Activated CD8-positive, alpha-beta memory T cell treated with anti-CD3 and anti-CD28 coated beads, Interleukin-2, amount 50 U/mL, for 24 hours (primary cell): ENCODE data around the gene NMUR1.
"Not testable (repeated sequence)": the region's sequence is repeated elsewhere in the genome, so short reads cannot be mapped to it uniquely, and the experiment has no call there.

Experiments used
- DNase-seq: peaks from one replicate; pipeline ENCODE4 v3.0.0-alpha.2; 2020; ENCODE audit errors: extremely low read depth

NMUR1 gene, protein sequence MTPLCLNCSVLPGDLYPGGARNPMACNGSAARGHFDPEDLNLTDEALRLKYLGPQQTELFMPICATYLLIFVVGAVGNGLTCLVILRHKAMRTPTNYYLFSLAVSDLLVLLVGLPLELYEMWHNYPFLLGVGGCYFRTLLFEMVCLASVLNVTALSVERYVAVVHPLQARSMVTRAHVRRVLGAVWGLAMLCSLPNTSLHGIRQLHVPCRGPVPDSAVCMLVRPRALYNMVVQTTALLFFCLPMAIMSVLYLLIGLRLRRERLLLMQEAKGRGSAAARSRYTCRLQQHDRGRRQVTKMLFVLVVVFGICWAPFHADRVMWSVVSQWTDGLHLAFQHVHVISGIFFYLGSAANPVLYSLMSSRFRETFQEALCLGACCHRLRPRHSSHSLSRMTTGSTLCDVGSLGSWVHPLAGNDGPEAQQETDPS

DNA sequence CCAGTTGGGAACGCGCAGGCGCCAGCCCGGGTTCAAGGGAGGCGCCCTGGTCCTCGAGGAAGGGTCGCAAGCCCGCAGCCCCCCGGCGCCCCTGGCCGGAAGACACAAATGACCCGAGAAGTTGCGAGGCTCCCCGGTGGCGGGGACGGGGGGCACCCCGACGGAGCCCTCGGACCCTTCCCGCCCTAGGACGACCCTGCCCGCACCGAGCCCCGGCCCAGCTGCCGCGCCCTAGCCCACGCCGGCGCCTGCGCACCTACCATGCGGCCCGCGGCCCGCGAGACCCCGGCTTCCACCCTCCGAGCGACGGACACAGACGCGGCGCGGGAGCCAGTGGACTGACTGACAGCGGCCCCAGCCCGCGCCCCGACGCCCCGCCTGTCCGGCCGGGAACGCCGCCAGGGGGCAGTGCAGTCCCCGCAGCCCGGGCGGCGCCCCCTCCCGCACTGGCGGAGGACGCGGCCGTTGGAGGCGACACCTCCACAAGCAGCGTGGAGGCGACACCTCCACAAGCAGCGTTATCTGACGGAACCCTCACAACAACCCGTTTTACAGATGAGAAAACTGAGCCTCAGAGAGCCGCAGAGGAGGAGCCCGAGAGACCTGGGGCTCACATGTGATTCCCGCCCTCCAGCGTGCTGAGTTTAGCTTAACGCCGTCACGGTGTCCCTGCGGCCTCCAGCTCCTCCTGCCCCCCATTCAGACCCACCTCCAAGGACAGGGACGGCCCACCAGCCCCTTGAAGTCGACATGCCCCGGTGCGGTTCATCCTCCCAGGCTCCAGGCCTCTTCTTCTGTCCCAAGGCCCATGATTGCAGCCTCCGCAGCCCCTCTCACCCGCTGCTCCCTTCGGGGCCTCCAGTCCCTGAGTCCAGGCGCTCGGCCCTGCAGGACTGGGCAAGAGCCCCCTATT lies at the start of gene NMUR1:
NMUR1 (minus strand) TSS at position 347 of the 913 bp plus-strand sequence; CDS start at position 263, 84 bp downstream.
- DNase-seq = no peak

DNA sequence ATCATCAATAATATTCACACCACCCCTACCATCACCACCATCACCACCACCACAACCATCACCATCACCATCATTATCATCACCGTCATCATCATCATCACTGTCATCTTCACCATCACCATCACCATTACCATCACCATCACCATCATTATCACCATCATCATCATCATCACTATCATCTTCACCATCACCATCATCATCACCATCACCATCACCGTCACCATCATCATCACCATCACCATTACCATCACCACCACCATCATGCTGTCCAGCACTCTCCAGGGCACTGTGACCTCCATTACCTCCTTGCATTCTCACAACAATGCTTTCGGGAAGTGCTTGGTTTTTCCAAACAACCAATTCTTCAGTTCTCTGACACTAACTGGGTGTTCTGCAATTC lies 49.3 kb upstream of the NMUR1 start:
- DNase-seq = no peak

DNA sequence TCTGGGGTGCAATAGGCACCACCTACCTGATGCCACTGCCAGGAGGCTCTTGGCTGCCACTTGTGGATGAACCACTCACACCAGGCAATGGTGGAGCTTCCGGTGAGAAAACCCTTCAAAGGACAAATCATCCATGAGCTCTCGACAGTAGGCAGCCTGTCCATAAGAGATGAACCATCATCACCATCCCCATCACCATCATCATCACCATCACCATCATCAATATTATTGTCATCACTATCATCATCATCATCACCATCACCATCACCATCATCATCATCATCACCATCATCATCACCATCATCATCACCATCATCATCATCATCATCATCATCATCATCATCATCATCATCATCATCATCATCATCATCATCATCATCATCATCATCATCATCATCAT lies 48.4 kb upstream of the NMUR1 start:
- not testable (repeated sequence) for DNase-seq

DNA sequence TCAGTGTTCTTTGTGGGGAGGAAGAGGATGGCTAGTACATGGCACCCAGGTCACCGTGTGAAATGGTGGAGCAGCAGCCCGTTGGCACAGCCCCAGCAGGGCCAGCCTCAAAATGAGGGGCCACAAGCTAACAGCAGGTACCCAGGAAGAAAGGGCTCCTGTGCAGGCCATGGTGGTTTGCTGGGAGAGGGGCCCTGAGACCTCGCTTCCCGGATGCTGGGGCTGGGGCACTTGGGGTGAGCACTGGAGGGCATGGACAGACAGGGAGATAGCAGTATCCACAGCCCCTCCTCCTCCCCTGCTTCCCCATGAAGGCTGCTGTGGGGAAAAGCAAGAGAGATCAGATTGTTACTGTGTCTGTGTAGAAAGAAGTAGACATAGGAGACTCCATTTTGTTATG lies 46.2 kb upstream of the NMUR1 start:
- no peak for DNase-seq

DNA sequence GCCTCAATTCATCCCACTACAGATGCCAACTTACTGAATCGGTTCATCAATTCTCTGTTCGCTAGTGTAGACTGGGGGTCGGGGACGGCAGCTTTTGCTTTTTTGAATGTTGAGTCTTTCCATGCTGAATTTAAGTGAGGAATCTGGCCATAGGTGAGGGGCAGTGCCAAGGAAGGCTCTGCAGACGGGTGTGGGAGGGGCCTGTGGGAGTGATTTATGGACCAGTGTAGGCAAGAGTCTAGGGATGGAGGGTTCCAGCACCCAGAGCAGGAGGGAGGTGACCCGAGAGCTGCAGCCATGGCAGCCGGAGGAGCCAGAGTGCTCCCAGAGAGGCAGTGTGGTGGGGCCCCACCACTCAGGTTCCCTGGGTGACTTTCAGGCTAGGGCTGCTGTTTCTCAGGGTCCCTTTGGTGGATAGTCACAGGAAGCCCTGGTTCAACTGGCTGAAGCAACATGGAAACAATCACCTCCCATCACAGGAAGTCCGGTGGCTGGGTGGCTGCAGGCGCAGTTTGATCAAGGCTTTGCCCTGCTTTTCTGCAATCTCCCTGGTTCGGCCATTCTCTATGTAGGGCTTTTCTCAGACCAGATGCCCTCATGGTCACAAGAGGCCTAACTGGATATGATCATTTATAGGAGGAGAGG lies 45.5 kb upstream of the NMUR1 start:
- no peak for DNase-seq

DNA sequence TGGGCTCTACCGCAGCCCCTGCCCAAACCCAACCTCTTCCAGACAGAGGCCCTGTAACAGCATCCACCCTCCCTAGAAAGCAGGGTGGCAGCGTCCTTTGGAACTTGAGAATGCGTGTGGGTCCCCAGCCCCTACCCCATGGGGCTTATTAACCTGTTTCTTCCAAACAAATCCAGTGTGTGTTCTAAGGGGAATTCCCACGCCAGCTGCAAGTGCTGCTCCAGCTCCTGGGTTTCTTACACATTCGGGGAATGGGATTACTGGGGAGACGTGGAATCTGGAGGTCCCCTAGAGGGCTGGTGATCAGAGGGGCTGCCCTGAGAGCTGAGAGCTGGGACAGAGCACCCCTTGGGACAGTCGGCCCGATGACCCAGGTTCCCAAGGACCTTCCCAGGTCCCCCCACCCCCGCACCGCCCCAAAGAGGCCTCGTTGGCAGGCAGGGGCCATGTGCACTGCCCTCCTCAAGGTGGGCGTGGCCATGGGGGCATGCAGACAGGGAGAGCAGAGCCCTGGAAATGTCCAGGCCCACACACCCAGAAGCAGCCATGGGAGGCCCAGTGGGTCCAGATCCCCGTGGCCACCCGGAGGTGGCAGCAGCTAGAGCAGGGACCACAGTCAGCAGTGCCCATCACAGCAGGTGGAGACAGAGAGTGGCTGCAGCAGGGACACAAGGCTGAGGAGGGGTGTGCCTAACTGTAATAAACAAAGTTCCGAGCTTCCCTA lies 43.6 kb upstream of the NMUR1 start:
- no peak for DNase-seq

DNA sequence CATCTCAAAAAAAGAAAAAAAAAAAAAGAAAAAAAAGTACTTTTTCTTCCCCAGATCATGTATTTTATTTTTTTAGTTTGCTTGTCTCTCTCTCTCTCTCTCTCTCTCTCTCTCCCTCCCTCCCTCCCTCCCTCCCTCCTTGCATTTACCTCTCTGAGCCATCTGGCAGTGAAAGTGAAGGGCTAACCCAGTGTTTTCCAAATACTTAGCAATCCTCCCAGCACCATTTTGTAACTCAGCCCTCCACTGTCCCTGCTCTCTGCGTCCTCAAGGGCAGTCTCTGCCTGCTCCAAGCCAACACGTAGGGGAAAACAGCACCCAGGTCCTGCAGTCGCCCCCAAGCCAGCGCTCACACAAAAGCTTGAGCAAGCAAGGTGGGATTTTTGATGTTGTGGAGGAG lies 42.9 kb upstream of the NMUR1 start:
- no peak for DNase-seq

DNA sequence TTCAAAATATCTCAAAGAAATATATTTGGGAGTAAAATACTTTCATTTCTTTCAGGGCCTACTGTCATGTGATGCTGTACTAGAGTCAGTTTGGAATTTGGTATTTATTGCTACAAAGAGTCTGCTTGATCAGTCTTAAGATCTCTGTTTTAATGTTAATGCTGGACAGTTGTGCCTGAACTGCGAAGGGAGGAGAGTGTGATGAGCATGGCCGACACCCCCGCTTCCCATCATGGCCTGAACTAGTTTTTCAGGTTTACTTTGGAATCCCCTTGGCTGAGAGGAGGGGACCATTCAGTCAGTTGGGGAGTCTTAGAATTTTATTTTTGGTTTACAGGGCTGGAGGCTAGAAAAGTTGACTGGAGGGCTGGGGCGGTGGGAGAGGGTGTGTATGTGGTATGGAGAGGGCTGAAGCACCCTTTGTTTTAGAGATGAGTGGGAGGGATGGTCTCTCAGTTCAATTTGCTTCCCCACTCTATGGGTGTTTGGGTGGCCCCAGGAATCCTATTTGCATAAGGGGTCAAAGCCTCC lies 41.5 kb upstream of the NMUR1 start:
- DNase-seq = no peak

DNA sequence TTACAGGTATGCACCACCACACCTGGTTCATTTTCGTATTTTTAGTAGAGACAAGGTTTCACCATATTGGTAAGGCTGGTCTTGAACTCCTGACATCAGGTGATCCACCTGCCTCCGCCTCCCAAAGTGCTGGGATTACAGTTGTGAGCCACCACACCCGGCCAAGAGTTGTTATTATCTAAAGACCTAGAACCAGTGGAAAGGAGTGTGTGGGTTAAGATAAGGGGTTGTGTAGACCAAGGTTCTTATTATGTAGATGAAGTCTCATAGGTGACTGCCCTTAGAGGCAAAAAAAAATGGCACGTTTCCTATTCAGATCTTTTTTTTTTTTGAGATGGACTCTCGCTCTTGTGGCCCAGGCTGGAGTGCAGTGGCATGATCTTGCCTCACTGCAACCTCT lies 40.7 kb upstream of the NMUR1 start:
- not testable (repeated sequence) for DNase-seq

DNA sequence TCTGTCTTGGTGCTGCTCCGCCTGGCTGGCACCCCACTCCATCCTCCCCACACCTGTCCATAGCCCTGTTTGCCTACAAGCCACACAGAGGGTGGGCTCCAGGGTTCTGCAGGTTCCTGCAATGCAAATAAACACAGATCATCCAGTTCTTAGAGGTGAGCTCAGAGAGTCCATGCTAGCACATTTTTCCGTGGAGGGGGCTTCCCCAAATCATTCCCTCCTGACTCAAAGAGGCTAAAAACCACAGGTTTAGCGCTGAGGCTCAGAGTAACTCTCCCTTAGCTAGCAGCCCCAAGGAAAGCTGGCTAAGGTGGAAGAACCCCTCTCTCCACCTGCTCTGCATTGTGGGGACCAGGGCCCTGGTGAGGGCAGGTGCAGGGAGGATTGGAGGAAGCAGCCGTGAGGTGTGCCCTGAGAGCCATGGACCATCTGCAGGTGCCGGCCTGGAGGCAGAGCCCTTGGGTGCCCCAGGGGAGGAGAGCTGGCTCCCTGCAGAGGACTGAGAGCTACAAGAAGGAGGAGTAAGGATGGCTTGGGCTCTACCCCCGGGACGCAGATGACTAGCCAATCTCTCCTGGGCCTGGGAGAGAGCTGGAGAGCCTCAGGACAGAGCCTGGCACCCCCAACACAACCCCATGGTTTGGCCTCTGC lies 38.7 kb upstream of the NMUR1 start:
- DNase-seq = no peak

DNA sequence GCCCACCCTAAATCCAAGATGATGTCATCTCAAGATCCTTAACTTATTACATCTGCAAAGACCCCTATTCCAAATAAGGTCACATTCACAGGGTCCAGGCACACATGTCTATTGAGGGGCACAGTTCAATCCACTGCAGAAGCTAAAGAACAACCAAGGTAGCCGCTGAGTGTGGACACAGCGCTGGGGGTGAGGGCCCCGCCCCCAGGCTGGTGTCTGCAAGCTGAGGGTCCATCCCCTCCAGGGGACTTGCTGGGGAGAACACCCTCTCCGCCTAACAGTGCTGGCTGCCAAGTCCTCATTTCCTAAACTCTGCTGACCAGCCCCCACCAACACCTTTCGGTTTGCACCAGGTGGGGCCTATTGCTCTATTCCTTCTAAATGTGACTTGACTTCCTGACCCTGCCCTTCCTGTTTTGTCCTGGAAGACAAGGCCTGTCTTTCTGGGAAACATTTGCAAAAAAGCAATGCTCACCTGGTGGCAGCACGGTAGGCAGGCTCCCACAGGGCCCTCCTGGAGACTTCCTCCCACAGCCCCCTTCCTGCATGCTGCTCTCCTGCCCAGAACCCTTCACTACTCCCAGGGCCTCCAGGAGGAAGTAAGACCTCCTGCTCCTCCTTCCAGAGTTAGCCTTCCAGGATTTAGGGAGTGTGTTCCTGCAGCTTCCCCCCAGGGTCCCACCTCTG lies 38.0 kb upstream of the NMUR1 start:
- DNase-seq = no peak

DNA sequence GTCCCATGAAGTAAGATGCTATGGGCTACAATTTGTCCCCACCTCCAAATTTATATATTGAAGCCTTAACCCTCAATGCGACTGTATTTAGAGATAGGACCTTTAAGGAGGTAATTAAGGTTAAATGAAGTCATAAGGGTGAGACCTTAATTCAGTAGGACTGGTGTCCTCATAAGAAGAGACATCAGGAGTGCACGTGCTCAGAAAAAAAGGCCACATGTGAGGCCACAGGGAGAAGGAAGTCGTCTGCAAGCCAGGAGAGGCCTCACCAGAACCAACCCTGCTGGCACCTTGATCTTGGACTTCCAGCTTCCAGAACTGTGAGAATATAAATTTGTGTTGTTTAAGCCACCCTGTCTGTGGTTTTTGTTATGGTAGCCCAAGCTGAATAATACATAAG lies 36.9 kb upstream of the NMUR1 start:
- DNase-seq = no peak

DNA sequence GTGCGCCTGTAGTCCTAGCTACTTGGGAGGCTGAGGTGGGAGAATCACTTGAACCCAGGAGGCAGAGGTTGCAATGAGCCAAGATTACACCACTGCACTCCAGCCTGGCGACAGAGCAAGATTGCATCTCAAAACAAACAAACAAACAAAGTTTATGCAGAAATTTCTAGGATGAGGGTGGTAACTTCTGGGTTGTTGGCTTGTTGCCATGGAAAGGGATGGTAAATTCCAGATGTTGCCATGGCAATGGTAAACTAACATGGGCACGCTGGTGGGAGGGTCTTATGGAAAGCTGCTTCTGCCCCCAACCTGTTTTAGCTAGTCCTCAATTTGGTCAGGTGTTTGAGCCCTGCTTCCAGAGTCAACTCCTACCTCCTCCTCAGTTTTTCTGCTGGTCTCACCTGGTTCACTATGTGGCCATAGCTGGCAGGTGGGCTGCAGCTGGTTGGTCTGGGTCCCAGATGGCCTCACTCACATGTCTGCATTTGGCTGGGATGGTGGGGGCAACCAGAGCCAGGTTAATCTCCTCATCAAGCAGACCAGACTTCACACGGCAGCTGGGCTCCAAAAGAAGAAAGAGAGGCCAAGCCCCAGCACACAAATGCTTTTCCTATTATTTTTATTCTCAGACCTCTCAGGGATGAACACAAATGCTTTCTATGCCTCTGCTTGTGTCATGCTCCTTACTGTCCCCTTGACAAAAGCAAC lies 35.8 kb upstream of the NMUR1 start:
- no peak for DNase-seq

DNA sequence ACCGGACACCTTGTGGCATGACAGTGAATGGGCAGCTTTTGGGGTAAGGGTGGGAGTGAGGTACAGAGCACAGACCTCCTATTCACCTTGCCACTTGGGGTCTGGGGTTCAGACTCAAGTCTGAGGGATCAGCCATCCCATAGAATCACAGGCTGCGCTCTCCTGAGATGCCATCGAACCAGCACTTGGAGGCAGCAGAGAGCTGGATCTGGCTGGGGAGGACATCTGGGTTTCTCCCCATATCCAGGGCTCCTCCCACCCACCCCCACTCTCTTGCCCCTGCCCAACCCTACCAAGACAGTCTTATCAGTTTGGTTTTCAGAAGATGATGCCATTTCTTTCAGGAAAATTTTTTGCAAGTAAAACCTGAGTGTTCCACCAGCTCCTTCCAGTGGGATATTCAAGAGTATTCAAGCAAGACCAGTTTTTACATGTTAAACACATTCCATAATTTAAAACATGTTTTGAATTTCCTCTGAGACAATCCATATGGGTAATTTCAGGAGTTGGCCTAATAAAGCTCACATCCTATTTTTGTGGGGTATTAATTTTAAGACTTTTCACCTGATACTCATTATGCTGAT lies 33.2 kb upstream of the NMUR1 start:
- DNase-seq = no peak

DNA sequence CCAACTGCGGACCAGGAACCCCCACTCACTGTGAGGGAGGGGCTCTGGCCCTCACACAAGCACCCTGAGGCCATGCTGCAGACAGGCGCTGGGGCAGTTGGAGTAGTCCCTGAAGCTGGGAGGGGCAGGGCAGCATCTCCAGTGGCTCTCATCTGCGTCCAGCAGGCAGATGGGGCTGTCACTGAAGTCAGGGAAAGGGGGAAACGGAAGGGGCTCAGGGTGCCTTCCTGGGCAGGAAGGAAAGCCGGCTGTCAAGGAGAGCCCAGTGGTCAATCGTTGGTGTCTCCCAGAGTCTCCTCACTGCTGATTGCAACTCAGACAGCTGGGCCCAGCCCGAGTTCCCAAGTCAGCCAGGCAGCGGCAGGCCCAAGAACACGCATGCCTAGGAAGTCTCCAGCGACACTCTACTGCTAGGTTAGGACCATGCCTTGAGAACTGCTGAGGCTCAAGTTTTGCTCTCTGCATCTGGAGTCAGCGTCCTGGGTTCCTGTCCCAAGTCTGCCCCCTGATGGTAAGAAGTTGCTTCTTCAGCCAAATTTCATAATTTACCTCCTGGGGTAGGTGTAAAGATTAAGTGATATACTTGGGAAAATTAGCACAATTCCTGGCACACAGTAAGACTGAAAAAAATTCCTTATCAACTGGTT lies 27.4 kb upstream of the NMUR1 start:
- no peak for DNase-seq

DNA sequence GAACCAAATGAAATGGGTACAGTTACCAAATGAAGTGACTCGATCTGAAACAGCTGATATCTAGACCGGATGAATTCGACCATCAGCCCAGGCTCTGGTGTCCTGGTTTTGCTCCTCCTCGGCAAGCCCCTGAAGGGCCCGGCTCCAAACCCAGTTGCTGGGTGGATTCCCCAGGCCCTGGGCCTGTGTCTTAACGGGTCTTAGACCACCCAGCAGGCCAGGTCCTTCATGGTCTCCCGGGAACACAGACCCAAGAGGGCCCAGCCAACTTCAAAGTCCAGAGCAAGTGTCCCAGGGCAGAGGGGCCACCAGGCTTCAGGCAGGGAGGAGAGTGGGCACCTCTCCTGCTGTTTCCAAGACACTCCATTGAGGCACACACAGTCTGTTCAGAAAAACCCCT lies 26.7 kb upstream of the NMUR1 start:
- no peak for DNase-seq

DNA sequence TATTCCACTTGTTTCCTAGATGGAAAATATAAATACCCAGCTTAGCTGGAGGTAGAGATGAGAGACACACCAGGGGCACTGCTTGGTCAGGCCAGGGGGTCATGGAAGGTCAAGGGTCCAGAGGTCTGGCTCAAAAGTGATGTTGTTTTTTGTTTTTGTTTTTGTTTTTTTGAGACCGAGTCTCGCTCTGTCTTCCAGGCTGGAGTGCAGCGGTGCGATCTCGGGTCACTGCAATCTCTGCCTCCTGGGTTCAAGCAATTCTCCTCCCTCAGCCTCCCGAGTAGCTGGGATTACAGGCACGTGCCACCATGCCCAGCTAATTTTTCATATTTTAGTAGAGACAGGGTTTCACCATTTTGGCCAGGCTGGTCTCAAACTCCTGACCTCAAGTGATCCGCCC lies 26.3 kb upstream of the NMUR1 start:
- not testable (repeated sequence) for DNase-seq

DNA sequence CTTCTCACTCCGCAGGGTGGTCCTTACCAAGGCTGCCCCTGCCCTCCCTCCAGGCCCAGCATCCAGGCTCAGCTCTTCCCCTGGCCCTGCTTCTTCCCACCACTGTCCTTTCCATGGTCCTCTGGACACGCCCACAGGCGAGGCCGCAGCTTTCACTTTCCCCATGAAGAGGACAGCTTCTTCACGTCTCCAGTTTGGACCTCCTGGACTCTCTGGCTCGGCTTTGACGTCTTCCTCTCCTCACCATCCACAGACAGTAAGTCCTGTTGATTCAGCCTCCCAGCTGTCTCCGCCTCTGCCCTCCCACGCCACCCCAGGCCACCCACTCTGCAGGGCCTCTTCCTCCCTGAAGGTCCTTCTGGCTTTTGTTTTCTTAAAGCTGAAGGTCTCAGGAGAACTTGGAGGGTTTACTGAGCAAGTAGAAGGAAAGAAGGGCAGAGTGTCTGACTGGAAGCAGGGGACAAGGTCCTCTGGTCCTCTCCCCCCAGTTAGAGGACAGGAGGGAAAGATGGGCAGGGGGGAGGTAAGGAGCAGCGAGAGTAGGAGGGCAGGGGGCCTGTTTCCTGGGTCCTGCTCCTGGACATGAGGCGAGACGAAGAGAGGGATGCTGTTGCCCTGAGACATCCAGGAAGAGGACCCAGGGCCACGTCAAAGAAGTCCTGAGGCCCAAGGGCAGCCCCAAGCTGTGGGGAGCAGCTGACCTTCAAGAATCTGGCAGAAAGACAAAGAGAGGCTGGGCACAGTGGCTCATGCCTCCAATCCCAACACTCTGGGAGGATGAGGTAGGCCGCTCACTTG lies 24.7 kb upstream of the NMUR1 start:
- DNase-seq = no peak
